GM12878 (cell line): ENCODE results near the gene NECAB3. TPM values are rescaled to one million over a fixed set of nuclear protein-coding genes. Genes with fewer than 3 reads are reported as not detected.

Source experiments
- ATAC-seq: fragments of 200-7000 bp; cut with Tn5 transposase; 3 replicates; pipeline ENCODE4 v1.9.1; 2020; ENCODE audit warnings: mild to moderate bottlenecking, moderate library complexity
- BruUV-seq: library from RNA; stranded (reverse); fragments of 400-500 nt; replicated peaks from 2 replicates; lab custom pipeline; 2021; lab: Mats Ljungman, UMichigan
- CTCF ChIA-PET: fragments of 300-600 bp; sonication (Branson Sonifier 250); formaldehyde crosslinking; extraction: SDS; loops from one replicate; lab custom pipeline; 2021; ENCODE audit warnings: inconsistent platforms; lab: Yijun Ruan, JAX
- POLR2A ChIA-PET: fragments of 350-600 bp; formaldehyde crosslinking; extraction: SDS; loops from one replicate; lab custom pipeline; 2021; ENCODE audit warnings: inconsistent platforms; lab: Charles Lee
- RAD21 ChIA-PET: fragments of 300-600 bp; sonication (Branson Sonifier 250); formaldehyde crosslinking; loops from one replicate; lab custom pipeline; 2023; ENCODE audit warnings: antibody characterized with exemption; ENCODE audit not compliant: unreplicated experiment; lab: Charles Lee
- SMC1A ChIA-PET: fragments of 300-600 bp; sonication (Branson Sonifier 250); formaldehyde crosslinking; loops from one replicate; lab custom pipeline; 2023; ENCODE audit not compliant: unreplicated experiment, uncharacterized antibody; lab: Charles Lee
- DNase-seq: peaks from one replicate; pipeline ENCODE4 v3.0.0-alpha.2; 2011; ENCODE audit warnings: low read depth, low spot score
- FAIRE-seq: peaks from 3 replicates; lab custom pipeline; 2011; peaks lifted over from hg19 to GRCh38; lab: Jason Lieb, UNC
- H2AFZ ChIP-seq: 2 replicates; pipeline ENCODE4 v1.6.0; 2011; ENCODE audit warnings: low read depth, low read length, control low read depth; ENCODE audit not compliant: control insufficient read depth
- H3K27ac ChIP-seq: 2 replicates; pipeline ENCODE4 v1.5.1; 2011; ENCODE audit warnings: control low read depth; ENCODE audit not compliant: control insufficient read depth, insufficient read depth
- H3K27me3 ChIP-seq, 2 experiments: replicated peaks in 1 of 2; 2 replicates each; pipeline versions ENCODE4 v1.6.0 to v1.6.1; 2011; ENCODE audit warnings: low read length in 1 of 2; ENCODE audit not compliant: control insufficient read depth in 2 of 2, insufficient read depth in 2 of 2
- H3K36me3 ChIP-seq, 2 experiments: 2 replicates each; pipeline ENCODE4 v1.5.1; 2011; ENCODE audit warnings: low read length in 1 of 2; ENCODE audit not compliant: control insufficient read depth in 2 of 2, insufficient read depth in 2 of 2
- H3K4me1 ChIP-seq: 2 replicates; pipeline ENCODE4 v1.6.1; 2011; ENCODE audit warnings: mild to moderate bottlenecking, low read length, moderate library complexity, mixed read lengths; ENCODE audit not compliant: control insufficient read depth, insufficient read depth
- H3K4me2 ChIP-seq: 2 replicates; pipeline ENCODE4 v1.6.0; 2011; ENCODE audit warnings: control low read depth; ENCODE audit not compliant: control insufficient read depth, insufficient read depth
- H3K4me3 ChIP-seq: fragments of 200-600 bp; sonication (generic); 2 replicates; pipeline ENCODE4 v1.5.1; 2016
- H3K79me2 ChIP-seq: 2 replicates; pipeline ENCODE4 v1.6.0; 2011; ENCODE audit warnings: low read length; ENCODE audit not compliant: control insufficient read depth, insufficient read depth
- H3K9ac ChIP-seq: 2 replicates; pipeline ENCODE4 v1.8.0; 2011; ENCODE audit warnings: low read length, control low read depth, mixed read lengths; ENCODE audit not compliant: control insufficient read depth, insufficient read depth
- H3K9me3 ChIP-seq: replicated peaks from 3 replicates; pipeline ENCODE4 v1.5.1; 2011; ENCODE audit warnings: mild to moderate bottlenecking, low read length; ENCODE audit not compliant: control insufficient read depth, insufficient read depth
- H4K20me1 ChIP-seq: 2 replicates; pipeline ENCODE4 v1.6.0; 2011; ENCODE audit not compliant: control insufficient read depth, insufficient read depth
- HDAC6 ChIP-seq: fragments of 200-600 bp; sonication (generic); IDR thresholded peaks from one replicate; pipeline ENCODE4 v1.8.0; 2017; ENCODE audit warnings: antibody characterized with exemption; ENCODE audit not compliant: unreplicated experiment
- IRF3 ChIP-seq: fragments of 450-650 bp; IDR thresholded peaks from 2 replicates; pipeline ENCODE4 v1.6.1; 2014; ENCODE audit warnings: mild to moderate bottlenecking
- JUNB ChIP-seq: IDR thresholded peaks from 2 replicates; pipeline ENCODE4 v1.6.1; 2016; ENCODE audit warnings: antibody characterized with exemption, mild to moderate bottlenecking
- RUNX3 ChIP-seq: IDR thresholded peaks from 2 replicates; pipeline ENCODE4 v1.6.1; 2012; ENCODE audit warnings: low read length, inconsistent platforms
- WRNIP1 ChIP-seq: IDR thresholded peaks from 2 replicates; pipeline ENCODE4 v1.6.1; 2011; ENCODE audit warnings: low read depth, low read length, improper control_type of control experiment, borderline replicate concordance
- WGBS: methylation state at CpG from one replicate; pipeline ENCODE4 v1.1.6; 2016; ENCODE audit warnings: low lambda C conversion rate; ENCODE audit not compliant: insufficient replicate concordance, insufficient coverage; ENCODE audit errors: missing lambda C conversion rate; 5-methylcytosine and 5-hydroxymethylcytosine counted together
- in situ Hi-C: fragments of 300-500 bp; cut with MboI; formaldehyde crosslinking; loops from 9 replicates; pipeline ENCODE4 v1.14.3; 2018; ENCODE audit warnings: mixed read lengths
- intact Hi-C: fragments of 100-400 bp; cut with micrococcal nuclease; formaldehyde crosslinking; loops from one replicate; pipeline ENCODE4 v1.14.2; 2022; ENCODE audit not compliant: unreplicated experiment
- polyA plus RNA-seq, 11 experiments: library from polyadenylated mRNA; depleted of rRNA in 4 of 11; unstranded in 6 of 11; stranded (reverse) in 5 of 11; fragments of >200 nt; fragmentation: Nextera tagmentation in 4 of 11; fragmentation: Illumina TruSeq in 1 of 11; extraction: Ambion mirVana in 4 of 11; extraction: Trizol in 1 of 11; gene quantifications; 1 replicate in 1 of 11; 2 replicates in 10 of 11; pipeline versions ENCODE4 v1.2.1 to v1.2.3, GENCODE V29; 2011 to 2016; ENCODE audit warnings: inconsistent platforms in 2 of 11, missing spikeins in 2 of 11, low read depth in 1 of 11
- total RNA-seq, 4 experiments: library from RNA; depleted of rRNA in 3 of 4; stranded (reverse); fragments of >200 nt in 3 of 4; fragmentation: Illumina TruSeq in 1 of 4; extraction: Trizol in 1 of 4; gene quantifications; 2 replicates each; pipeline versions ENCODE4 v1.2.1 to v1.2.3, GENCODE V29; 2013 to 2021

The NECAB3 gene
- total and polyA plus RNA-seq, 10 of the 15 experiments (the other 5 are each of a cell fraction or from before 2014, with no cell fraction given), result 0.21 to 17.0 (median 7.2) TPM

DNA sequence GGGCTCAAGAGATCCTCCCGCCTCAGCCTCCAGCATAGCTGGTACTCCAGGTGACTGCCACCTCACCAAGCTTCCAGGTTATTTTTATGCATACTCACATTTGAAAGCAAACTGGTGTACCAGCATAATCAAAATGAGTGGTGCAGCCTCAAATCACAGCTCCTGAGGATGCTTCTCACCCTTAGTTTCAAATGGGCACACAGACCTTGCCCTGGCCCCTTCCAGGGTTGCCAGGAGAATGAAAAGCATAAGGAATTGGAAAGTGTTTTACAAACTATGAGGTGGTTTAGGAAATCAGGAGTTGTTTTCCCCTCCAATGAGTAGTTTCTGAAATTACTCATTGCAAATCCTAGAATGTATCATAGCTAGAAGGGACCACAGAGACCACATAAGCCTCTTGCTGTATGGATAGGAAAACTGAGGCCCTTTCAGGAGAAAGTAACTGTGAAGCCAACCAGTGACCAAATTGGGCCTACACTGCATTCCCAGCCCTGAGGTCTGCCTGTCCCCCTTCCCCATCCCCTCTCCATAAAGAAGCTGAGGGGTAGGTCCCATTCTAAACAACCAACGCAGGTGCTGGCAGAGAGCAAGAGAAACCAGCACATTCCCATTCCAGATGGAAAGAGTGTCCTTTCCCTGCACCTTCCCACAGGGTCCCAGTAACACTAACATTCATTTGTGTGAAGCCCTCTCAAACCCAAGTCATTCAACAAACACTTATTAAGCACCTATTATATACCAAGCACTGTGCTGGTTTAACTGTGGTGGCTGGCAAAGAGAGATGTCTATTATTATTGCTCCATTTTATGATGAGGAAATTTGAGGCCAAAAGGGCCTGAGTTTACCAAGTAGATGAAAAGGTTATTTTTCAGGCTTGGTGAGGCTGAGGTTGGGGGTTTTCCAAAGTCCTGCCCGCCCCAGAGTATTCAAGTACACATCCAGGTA, 14.0 kb upstream of the NECAB3 start:
- RAD21 ChIA-PET, result interaction anchor here (0.9 to 1.9 kb wide), 3 partner anchors 20 to 91 kb away, joined by 3 to 5 read pairs (median 4); partner anchors contain the start of gene PXMP4
- CTCF ChIA-PET, result no interaction called here
- no peaks in the 10 kb centered on the region for H3K27me3 ChIP-seq
- POLR2A ChIA-PET, result no interaction called here
- TF ChIP-seq JUNB (0 out of 2 replicates have a peak, but pooled peaks have one; percentile 13), IRF3 (no peak), RUNX3 (peak; percentile 60), WRNIP1 (no peak), HDAC6 (no peak)
- H3K27ac ChIP-seq, result no peak overlapping the region
- no peaks in the 10 kb centered on the region for H4K20me1 ChIP-seq
- intact Hi-C loops, result loop anchor here (5.0 to 10.0 kb wide), 2 partner anchors 89 to 307 kb away; partner anchors contain the start of gene RALY
- 91% methylated on average over 3 of the region's 3 CpGs for WGBS
- peaks cover 24% of the 10 kb centered on the region for H3K4me1 ChIP-seq
- peaks cover 23% of the 10 kb centered on the region for H3K79me2 ChIP-seq
- H3K9ac ChIP-seq, result no peak overlapping the region
- no peak overlapping the region for H2AFZ ChIP-seq
- DNase-seq, result no peak
- FAIRE-seq, result no peak
- no TSS peak for BruUV-seq
- SMC1A ChIA-PET, result interaction anchor here (1.2 to 1.5 kb wide), 2 partner anchors 13 to 82 kb away, joined by 3 to 5 read pairs; no protein-coding TSS in a partner anchor
- H3K4me2 ChIP-seq, result no peak overlapping the region
- in situ Hi-C loops, result no loop called here
- H3K36me3 ChIP-seq, result no peaks in the 10 kb centered on the region
- ATAC-seq, result no peak
- no peak overlapping the region for H3K4me3 ChIP-seq
- no peaks in the 10 kb centered on the region for H3K9me3 ChIP-seq
